ENCODE results near the gene TSPAN13. TPM values are rescaled to one million over a fixed set of nuclear protein-coding genes. Genes with fewer than 3 reads are reported as not detected.

TSPAN13 gene
- polyA plus RNA-seq, 1 donor from 2014 or later, result 315 TPM

DNA sequence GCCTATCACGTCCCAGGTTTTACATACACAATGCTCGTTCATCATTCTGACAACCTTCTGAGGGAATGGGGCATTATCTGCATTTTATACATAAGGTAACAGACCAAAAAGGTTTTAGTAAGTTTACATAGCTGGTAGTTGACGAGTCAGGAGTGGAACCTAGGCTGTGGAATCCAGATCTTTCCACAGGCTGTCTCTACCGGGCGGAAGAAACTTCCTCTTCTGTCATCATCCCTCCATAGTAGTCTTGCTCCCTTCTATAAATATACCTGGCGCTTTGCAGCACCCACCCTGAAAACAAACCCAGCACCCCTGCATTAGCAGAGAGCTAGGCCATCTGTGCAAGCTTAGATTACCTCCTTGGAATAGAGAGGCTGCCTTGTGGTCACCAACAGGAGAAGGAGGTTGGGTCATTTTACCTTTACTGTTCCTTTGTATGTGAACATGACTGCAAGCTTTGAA is 1.3 kb downstream of the TSPAN13 start:
- peak overlapping the region; percentile 84 for H3K4me3 ChIP-seq (ENCODE audit: low read length)
- H3K27me3 ChIP-seq (ENCODE audit: insufficient read depth, low read depth, low read length), result no peaks in the 10 kb centered on the region
- peak overlapping the region; percentile 75 for H2AFZ ChIP-seq (ENCODE audit: low read depth, low read length)
- H3K4me2 ChIP-seq (ENCODE audit: low read length), result peak overlapping the region; percentile 98
- no peaks in the 10 kb centered on the region for H4K20me1 ChIP-seq (ENCODE audit: insufficient read depth)
- TF ChIP-seq SMC3 (conservative IDR thresholded peaks at IDR 0.05; ENCODE audit: poor library complexity) (no peak), MXI1 (conservative IDR thresholded peaks at IDR 0.05; ENCODE audit: poor library complexity, severe bottlenecking) (no peak), EP300 (conservative IDR thresholded peaks at IDR 0.05; ENCODE audit: poor library complexity, severe bottlenecking) (no peak), RAD21 (conservative IDR thresholded peaks at IDR 0.05) (no peak), POLR2AphosphoS5 (IDR thresholded peaks at IDR 0.05) (no peak), TAF1 (IDR thresholded peaks at IDR 0.05; ENCODE audit: low read depth) (no peak)
- H3K27ac ChIP-seq (ENCODE audit: low read length), result peak overlapping the region; percentile 90
- H3K79me2 ChIP-seq (replicated peaks; ENCODE audit: insufficient read depth, low read length), result peaks cover 53% of the 10 kb centered on the region
- no peaks in the 10 kb centered on the region for H3K9me3 ChIP-seq (ENCODE audit: low read length)
- no peaks in the 10 kb centered on the region for H3F3A ChIP-seq (ENCODE audit: insufficient read depth, low read length, poor library complexity, severe bottlenecking)
- no peaks in the 10 kb centered on the region for H3K36me3 ChIP-seq (ENCODE audit: insufficient read depth, low read length)
- H3K9me2 ChIP-seq (ENCODE audit: insufficient read depth, low read length), result no peaks in the 10 kb centered on the region
- H3K9ac ChIP-seq (ENCODE audit: low read length), result peak overlapping the region; percentile 92

GRCh38 chr7:16755397-16755796 is 1.8 kb downstream of the TSPAN13 start:
- Histone ChIP-seq H3K79me2 (replicated peaks; ENCODE audit: insufficient read depth, low read length) (peaks cover 58% of the 10 kb centered on the region), H3K4me3 (ENCODE audit: low read length) (peak overlapping the region; percentile 84), H2AFZ (ENCODE audit: low read depth, low read length) (no peak overlapping the region), H4K20me1 (ENCODE audit: insufficient read depth) (no peaks in the 10 kb centered on the region), H3K27ac (ENCODE audit: low read length) (peak overlapping the region; percentile 90), H3K36me3 (ENCODE audit: insufficient read depth, low read length) (no peaks in the 10 kb centered on the region), H3K9ac (ENCODE audit: low read length) (peak overlapping the region; percentile 92), H3K4me2 (ENCODE audit: low read length) (peak overlapping the region; percentile 98), H3K9me2 (ENCODE audit: insufficient read depth, low read length) (no peaks in the 10 kb centered on the region), H3F3A (ENCODE audit: insufficient read depth, low read length, poor library complexity, severe bottlenecking) (no peaks in the 10 kb centered on the region), H3K9me3 (ENCODE audit: low read length) (no peaks in the 10 kb centered on the region), H3K27me3 (ENCODE audit: insufficient read depth, low read depth, low read length) (no peaks in the 10 kb centered on the region)
- TF ChIP-seq TAF1 (IDR thresholded peaks at IDR 0.05; ENCODE audit: low read depth) (no peak), EZH2 (IDR thresholded peaks at IDR 0.05; ENCODE audit: borderline replicate concordance, insufficient read depth, low read length, poor library complexity, severe bottlenecking) (no peak), SMC3 (conservative IDR thresholded peaks at IDR 0.05; ENCODE audit: poor library complexity) (no peak), RAD21 (conservative IDR thresholded peaks at IDR 0.05) (no peak), POLR2AphosphoS5 (IDR thresholded peaks at IDR 0.05) (no peak), EP300 (conservative IDR thresholded peaks at IDR 0.05; ENCODE audit: poor library complexity, severe bottlenecking) (no peak), MXI1 (conservative IDR thresholded peaks at IDR 0.05; ENCODE audit: poor library complexity, severe bottlenecking) (no peak)
- TF ChIP-seq, protein P1, sequence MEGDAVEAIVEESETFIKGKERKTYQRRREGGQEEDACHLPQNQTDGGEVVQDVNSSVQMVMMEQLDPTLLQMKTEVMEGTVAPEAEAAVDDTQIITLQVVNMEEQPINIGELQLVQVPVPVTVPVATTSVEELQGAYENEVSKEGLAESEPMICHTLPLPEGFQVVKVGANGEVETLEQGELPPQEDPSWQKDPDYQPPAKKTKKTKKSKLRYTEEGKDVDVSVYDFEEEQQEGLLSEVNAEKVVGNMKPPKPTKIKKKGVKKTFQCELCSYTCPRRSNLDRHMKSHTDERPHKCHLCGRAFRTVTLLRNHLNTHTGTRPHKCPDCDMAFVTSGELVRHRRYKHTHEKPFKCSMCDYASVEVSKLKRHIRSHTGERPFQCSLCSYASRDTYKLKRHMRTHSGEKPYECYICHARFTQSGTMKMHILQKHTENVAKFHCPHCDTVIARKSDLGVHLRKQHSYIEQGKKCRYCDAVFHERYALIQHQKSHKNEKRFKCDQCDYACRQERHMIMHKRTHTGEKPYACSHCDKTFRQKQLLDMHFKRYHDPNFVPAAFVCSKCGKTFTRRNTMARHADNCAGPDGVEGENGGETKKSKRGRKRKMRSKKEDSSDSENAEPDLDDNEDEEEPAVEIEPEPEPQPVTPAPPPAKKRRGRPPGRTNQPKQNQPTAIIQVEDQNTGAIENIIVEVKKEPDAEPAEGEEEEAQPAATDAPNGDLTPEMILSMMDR (IDR thresholded peaks at IDR 0.05; ENCODE audit: poor library complexity, severe bottlenecking), result no peak
- TF ChIP-seq, protein P2, sequence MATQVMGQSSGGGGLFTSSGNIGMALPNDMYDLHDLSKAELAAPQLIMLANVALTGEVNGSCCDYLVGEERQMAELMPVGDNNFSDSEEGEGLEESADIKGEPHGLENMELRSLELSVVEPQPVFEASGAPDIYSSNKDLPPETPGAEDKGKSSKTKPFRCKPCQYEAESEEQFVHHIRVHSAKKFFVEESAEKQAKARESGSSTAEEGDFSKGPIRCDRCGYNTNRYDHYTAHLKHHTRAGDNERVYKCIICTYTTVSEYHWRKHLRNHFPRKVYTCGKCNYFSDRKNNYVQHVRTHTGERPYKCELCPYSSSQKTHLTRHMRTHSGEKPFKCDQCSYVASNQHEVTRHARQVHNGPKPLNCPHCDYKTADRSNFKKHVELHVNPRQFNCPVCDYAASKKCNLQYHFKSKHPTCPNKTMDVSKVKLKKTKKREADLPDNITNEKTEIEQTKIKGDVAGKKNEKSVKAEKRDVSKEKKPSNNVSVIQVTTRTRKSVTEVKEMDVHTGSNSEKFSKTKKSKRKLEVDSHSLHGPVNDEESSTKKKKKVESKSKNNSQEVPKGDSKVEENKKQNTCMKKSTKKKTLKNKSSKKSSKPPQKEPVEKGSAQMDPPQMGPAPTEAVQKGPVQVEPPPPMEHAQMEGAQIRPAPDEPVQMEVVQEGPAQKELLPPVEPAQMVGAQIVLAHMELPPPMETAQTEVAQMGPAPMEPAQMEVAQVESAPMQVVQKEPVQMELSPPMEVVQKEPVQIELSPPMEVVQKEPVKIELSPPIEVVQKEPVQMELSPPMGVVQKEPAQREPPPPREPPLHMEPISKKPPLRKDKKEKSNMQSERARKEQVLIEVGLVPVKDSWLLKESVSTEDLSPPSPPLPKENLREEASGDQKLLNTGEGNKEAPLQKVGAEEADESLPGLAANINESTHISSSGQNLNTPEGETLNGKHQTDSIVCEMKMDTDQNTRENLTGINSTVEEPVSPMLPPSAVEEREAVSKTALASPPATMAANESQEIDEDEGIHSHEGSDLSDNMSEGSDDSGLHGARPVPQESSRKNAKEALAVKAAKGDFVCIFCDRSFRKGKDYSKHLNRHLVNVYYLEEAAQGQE (IDR thresholded peaks at IDR 0.05; ENCODE audit: borderline replicate concordance), result no peak

All from neural cell (in vitro differentiated cells).